Hematopoietic multipotent progenitor cell treated with erythropoietin and hydrocortisone succinate and interleukin-3 and kit ligand, for 15 days (in vitro differentiated cells): ENCODE results near the gene OR5B2.
"Not testable (repeated sequence)": the region's sequence is repeated elsewhere in the genome, so short reads cannot be mapped to it uniquely, and the experiment has no call there.

Experiments used
- DNase-seq: peaks from one replicate; pipeline ENCODE4 v3.0.0-alpha.2; 2015; ENCODE audit warnings: low spot score

Gene OR5B2

DNA sequence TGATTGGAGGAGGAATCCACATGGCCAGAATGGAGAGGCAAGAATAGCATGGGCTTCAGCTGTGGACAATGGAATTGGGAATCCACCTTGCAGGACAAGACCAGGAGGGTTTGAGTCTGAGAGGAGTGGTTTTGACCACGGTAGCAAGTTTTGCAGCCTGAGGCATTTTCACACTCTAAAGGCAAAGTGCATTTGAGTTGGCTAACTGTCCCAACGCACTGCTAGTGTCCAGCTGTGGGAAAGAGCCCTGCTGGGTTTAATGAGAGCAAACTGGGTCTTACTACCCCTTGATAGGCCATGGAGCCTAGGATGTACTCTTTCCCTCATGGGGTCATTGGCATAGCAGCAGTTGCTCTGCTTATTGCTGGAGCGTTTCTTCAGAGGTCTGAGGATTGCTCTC is at the start of gene OR5B2:
OR5B2 (minus strand) TSS at position 101 of the 400 bp plus-strand sequence. CDS start 4,860 bp downstream, outside the sequence.
- DNase-seq, result no peak

DNA sequence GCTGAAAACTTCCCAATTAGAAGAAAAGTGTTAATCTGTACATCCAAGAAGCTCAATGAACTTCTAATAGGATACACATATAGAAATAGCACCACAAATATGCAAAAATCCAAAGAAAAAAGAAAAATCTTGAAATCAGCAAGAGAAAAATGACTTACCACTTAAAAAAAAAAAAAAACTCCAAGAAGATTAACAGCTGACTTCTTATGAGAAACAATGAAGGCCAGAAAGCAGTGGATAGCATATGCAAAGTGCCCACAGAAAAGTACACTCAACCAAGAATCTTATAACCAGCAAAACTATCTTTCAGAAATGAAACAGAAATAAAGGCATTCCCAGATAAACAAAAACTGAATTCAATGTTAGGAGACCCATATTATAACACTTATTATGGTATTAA is 44.0 kb upstream of the OR5B2 start:
- DNase-seq, result no peak

- no peak for DNase-seq
Observed at GRCh38 chr11:58466293-58466692, 38.4 kb upstream of the OR5B2 start.

DNA sequence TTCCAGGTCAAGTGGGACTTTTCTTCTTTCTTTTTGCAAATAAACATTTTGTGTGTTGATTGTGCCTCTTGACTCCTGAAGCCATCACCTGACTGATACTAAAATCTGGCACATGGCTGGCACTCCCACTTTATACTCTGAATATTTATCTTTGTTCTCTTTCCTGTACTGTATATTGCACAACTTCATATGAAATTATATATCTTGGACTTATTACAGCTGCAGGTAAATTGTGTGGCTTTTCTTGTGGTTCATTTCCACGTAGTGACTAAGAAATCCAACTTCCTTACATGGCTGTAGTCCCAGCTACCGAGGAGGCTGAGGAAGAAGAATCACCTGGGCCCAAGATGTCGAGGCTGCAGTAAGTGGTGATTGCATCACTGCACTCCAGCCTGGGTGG is 37.8 kb upstream of the OR5B2 start:
- DNase-seq, result no peak

- no peak for DNase-seq
Observed at GRCh38 chr11:58451585-58451984, 23.7 kb upstream of the OR5B2 start.

DNA sequence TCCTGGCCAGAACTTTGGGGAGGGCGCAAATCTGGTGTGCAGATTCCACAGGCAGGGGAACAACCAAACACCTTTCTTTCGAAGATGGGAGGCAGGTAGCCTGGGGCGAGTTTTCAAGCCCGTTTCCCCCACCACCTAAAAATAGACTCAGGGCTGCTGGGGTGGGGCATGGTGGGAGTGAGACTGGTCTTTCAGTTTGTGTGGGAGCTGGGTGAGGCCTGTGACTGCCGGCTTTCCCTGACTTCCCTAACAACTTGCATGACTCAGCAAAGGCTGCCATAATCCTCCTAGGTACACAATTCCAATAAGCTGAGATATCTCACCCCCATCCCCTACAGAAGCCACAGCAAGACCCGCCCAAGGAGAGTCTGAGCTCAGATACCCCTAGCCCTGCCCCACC is 18.4 kb upstream of the OR5B2 start:
- DNase-seq, result no peak

GRCh38 chr11:58444300-58444699 is 16.4 kb upstream of the OR5B2 start:
- no peak for DNase-seq

GRCh38 chr11:58442136-58442535 is 14.2 kb upstream of the OR5B2 start, which contains the start of gene OR5B12:
Gene OR5B12, minus strand, starts transcription at chr11:58442236. Its CDS starts 2,085 bp downstream, at chr11:58440151.
- no peak for DNase-seq

GRCh38 chr11:58438486-58438885 is 10.6 kb upstream of the OR5B2 start:
- no peak for DNase-seq

DNA sequence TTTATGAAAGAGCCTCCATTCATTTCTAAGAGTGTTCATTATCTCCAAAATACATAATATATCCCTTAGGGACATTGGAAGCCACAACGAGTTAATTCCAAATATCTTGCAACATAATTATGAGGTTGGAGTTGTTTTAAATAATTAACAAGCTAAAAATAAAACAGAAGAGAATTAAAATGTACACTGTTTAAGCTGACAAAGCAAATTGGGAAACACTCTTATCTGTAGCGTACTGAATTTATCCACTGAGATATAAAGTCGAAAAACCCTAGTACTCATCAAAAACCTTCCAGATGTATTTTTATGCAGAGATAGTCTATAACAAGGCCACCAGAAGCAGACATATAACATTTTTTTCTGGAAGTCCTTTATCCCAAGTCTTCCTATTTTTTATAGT is 6.3 kb upstream of the OR5B2 start:
- no peak for DNase-seq

DNA sequence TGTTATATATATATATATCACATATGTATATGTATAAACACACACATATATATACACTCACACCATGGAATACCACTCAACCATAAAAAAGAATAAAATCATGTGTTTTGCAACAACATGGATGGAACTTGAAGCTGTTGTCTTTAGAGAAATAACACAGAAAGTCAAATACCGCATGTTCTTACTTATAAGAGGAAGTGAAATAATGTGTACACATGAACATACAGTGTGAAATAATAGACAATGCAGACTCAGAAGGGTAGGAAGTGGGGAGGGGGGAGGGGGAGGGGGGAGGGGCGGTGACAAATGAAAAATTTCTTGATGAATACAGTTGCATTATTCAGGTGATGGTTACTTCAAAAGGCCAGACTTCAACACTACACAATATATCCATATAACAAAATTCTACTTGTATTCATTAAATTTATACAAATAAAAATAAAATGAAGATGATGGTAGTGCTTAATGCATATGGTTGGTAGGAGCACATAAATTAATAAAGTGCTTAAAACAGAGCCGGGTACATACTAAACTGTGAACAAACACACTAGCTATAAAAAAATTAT is 5.8 kb upstream of the OR5B2 start:
- no peak for DNase-seq

GRCh38 chr11:58429273-58429672 is 1.4 kb upstream of the OR5B2 start:
- DNase-seq, result no peak

GRCh38 chr11:58406774-58407173 is 21.1 kb downstream of the OR5B2 start, which contains the start of gene OR5B3:
Gene OR5B3, minus strand, starts transcription at chr11:58406874. Its CDS starts 3,465 bp downstream, at chr11:58403409.
- DNase-seq, result no peak

DNA sequence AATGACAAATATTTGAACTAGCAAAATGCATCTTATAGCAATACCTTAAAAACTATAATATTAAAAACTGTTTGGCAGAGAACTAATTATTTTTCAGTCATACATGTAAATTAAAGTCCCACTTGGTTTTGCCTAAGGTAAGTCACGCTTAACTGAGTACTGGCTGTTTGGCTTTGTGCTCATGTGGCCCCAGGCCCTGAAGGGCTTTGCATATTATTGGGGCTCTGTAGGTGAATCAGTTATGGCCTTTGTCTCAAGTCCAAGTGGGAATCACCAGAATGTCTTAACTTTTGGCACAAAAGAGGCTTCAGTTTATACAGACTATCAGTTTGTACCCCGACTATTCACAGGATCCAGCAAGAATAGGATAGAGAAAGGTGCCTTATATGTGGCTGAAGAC is 28.3 kb downstream of the OR5B2 start:
- DNase-seq, result not testable (repeated sequence)

- no peak for DNase-seq
Observed at GRCh38 chr11:58395581-58395980, 32.3 kb downstream of the OR5B2 start.

- no peak for DNase-seq
Observed at GRCh38 chr11:58394195-58394594, 33.7 kb downstream of the OR5B2 start.

DNA sequence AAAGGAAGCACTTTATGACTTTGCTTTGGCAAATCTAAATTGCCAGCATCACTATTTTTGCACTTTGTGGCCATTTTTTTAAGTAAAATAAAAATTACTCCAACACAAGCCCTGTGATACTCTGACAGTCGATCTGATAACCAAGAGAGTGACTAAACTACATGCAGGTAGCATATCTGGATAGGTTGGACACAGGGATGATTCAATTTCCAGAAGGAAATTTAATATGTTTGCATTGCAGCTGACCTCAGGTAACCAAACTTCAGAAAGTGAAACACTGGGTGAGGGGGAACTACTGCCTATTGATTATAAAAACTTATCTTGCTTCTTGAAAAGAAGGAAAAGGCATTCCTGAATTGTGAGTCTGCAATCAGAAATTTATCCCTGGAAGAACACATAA is 35.2 kb downstream of the OR5B2 start:
- DNase-seq, result no peak

DNA sequence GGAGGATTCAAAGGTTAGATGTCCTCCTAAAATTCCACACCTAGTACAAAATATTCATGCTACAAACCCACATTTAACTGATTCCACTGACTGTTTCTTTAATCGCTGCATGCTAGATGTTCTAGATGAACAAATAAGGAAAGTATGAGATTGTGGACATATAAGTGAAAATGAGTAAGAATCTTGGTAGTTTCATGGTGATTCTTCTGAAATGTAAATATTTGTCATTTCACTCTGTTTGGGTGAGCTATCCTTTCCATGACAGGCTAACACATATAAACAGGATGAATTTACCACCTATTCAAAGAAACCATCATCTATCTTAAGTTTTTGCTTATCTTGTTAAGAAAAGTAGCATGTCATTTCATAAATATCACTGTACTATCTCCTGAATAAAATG is 36.0 kb downstream of the OR5B2 start:
- no peak for DNase-seq

- no peak for DNase-seq
Observed at GRCh38 chr11:58390551-58391063, 37.3 kb downstream of the OR5B2 start.
